ENCODE data around the gene RELN.
"Not testable (repeated sequence)": the region's sequence is repeated elsewhere in the genome, so short reads cannot be mapped to it uniquely, and the experiment has no call there.

RELN gene

GRCh38 chr7:103833401-103833800, 156.1 kb downstream of the RELN start:
- no peak for DNase-seq (ENCODE audit: low spot score)

DNA sequence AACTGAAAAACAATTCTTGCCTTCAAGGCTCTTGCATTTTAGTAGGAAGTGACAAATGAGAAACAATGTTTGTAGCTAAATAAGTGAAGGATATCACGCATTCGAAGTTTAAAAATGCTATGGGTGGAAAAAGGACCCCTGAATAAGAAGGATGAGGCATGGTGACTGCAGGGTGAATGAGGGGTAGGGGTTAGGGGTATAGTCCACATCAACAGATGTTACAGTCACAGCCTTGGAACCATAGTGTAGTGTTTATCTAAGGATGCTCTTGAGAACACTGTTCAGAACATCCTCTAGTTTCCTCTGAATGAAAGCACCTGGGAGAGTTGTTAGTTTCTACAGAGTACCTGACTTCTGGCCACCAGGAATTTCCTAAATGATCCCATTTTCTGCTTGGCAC, 157.0 kb downstream of the RELN start:
- DNase-seq (ENCODE audit: low spot score): no peak

DNA sequence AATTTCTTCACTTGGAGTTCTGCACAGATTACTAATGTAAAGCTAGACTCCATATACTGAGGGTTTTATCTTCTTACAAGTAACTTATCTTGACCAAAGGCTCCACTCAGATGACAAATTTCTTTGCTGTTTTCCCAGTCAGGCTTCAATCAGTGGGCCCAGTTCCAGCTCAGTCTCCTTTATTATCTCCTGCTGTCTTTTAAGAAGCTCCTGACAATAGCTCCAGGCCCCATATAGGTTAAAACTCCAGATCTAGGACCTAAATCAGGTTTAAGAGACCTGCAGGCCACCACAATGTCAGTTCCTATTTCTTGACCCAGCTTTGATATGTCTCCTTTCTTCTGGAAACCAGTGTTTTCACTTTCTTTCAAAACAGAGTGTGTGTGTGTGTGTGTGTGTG, 165.2 kb downstream of the RELN start:
- no peak for DNase-seq (ENCODE audit: low spot score)

GRCh38 chr7:103823084-103823483, 166.4 kb downstream of the RELN start:
- DNase-seq (ENCODE audit: low spot score): no peak

- no peak for DNase-seq (ENCODE audit: low spot score)
Measured at GRCh38 chr7:103821092-103821491, 168.4 kb downstream of the RELN start.

GRCh38 chr7:103815972-103816371, 173.5 kb downstream of the RELN start:
- not testable (repeated sequence) for DNase-seq (ENCODE audit: low spot score)

DNA sequence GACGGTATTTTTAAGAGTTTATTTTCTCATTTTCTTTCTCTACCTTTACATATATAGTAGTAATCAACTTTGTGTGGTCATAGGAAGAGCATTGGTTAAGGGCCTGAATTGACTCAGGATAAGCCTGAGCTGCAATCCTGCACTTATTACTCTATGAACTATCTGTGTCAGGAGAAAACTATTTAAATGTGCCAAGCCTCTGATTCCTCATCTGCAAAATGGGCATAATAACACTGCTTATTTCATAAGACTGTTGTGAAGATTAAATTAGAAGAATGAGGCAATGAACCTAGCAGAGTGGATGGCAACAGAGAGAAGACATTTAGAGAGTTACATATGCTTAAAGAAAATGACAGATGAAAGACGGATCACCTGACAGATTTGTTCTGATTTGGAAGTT, 175.5 kb downstream of the RELN start:
- no peak for DNase-seq (ENCODE audit: low spot score)

- DNase-seq (ENCODE audit: low spot score): peak; percentile 17
Measured at GRCh38 chr7:103811997-103812396, 177.5 kb downstream of the RELN start.

DNA sequence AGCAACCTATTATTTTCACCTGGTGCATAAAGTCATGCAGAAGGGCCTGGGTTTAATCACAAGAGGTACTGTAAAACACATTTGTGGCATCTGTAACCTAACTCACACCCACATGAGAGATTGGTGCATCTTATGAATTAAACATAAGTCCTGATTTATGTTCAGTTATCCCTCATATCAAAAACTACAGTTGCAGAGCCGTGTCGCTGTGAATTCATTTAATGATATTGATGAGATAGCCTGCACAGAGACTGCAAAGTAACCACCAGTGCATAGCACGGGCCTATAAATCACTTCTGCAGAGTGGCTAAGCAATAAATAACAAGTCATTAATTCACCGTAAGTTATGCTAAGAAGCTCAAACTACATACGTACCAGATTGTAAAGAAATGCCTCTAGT, 178.2 kb downstream of the RELN start:
- DNase-seq (ENCODE audit: low spot score): no peak

- no peak for DNase-seq (ENCODE audit: low spot score)
Measured at GRCh38 chr7:103810112-103810744, 179.2 kb downstream of the RELN start.

- DNase-seq (ENCODE audit: low spot score): no peak
Measured at GRCh38 chr7:103809229-103809994, 180.0 kb downstream of the RELN start.

DNA sequence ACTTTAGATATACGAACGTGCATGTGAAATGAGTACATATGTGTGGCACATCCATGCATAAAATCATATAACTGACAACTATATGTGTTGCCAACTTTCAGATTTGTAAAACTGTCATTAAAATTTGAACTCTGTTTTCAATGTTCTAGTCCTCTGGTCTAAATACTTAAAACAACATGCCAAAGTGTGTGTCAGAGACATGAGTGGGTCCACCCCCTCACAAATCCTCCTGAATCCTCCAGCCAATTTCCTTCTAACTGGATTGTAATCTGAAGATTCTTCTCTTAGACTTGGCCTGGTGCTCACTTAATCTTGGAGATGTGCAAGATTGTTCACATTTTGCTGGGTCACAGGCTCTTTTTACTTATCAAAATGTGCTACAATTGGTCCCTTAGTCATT, 184.1 kb downstream of the RELN start:
- DNase-seq (ENCODE audit: low spot score): no peak

DNA sequence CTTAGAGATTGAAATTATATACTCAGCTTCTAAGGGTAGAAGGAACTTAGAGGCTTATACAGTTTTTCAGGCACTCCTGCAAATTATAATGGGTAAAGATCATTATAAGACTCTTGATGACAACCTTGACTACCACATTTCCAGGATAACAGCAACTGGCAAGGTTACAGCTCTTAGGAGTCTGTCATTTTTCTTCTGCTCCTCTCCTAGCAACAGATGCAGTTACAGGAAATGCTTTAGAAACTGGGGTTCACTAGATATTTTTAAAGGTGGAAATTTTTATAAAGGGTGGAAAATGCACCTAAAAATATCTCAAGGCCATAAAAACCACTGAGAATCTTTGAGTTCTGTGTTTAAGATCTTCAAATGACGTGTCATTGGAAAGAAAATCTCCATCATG, 185.8 kb downstream of the RELN start:
- no peak for DNase-seq (ENCODE audit: low spot score)

DNA sequence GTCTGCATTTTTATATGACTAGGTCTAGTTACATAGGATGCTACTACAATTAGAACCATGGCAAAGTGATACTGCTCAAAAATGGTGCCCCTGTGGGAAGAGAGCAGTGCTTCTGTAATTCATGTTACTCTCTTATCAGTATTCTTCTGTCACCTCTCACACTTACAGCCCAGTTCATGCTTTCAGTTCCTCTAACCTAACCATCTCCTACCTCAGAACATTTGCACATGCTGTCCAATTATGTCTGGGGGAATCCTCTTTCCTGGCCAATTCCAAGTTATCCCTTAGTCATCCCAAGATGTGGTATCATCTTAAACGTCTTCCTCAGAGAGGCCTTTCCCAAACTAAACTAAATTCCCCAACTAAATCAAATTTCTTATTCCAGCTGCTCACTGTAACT, 190.2 kb downstream of the RELN start:
- DNase-seq (ENCODE audit: low spot score): no peak

DNA sequence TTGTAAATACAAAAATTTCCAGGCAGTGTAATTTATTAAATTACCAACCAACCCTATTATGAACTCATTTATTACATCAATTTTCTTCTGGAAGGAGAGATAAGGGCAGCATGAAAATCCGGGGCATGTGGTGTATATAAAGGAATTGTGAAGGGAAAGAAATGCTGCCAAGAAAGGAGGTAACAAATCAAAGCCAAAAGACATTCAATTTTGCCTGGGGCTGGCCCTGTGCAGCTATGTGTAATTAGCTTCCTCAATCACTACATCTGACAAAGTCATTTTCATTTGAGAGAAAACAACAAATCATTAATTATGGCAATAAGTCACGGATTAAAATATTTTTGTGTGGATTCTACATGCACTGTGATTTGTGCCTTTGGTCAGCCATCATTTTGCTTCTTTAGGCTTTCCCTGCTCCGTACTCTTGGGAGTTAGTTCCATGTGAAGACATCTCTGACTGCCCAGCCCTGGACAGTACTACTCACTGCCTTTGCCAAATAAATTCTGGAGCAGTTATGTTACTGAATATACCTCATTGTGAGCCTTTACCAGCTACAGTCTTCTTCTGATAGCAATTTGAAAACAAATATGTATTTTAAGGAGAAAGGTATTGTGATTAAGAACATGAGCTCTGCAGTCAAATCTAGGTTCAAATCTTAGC, 191.7 kb downstream of the RELN start:
- DNase-seq (ENCODE audit: low spot score): no peak

DNA sequence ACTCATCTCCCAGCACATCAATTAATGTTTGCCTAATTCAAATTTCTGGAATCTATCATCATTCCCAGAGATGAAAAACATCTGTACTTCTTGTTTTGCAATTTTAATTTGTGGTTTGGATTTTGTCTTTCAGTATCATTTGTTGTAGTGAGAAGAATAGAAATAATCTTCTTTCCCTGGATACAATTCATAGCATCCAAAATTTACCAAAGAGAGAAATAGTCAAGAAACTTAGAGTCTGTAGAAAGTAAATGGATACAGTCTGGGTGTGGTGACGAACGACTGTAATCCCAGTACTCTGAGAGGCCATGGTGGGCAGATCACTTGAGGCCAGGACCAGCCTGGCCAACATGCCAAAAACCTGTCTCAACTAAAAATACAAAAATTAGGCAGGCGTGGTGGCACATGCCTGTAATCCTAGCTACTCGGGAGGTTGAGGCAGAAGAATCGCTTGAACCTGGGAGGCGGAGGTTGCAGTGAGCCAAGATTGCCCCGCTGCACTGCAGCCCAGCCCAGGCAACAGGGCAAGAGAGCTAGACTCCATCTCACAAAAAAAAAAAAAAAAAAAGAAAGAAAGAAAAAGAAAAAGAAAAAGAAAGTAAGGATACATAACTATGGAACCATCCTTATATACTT, 193.0 kb downstream of the RELN start:
- no peak for DNase-seq (ENCODE audit: low spot score)

- DNase-seq (ENCODE audit: low spot score): no peak
Measured at GRCh38 chr7:103795787-103796186, 193.7 kb downstream of the RELN start.

DNA sequence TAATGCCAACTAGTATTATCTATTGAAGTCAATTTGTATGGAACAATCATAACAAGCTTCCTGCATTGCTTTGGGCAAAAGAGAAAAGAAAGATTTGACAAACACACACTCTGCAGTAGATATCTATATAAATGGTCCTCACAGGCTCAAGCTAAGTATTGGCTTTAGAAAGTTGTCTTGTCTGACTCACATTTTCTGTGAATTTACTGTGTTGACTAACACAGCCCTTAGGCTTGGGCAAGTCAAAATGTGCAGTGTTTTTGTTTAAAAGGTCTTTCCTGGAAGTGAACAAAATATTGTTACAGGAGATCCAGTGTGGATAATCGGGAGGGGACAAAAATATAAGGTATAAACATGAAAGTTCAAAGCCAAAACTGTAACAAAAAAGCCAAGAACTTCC, 194.4 kb downstream of the RELN start:
- no peak for DNase-seq (ENCODE audit: low spot score)

DNA sequence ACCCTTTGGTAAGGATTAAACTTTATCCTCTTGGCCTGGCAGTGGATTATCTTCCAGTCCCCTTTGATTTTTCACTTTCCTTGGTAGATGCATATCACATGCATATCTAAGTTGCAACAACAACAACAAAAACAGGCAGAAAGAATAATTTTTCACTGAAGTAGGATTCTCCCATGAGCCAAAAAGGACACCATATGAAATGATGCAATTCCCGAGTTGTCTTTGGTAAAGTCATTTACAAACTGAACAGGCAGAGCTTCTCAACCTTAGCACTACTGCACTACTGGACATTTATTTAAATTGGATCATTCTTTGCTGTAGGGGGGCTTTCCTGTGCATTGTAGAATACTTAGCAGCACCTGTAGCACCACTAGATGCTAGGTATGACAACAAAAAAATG, 195.0 kb downstream of the RELN start:
- no peak for DNase-seq (ENCODE audit: low spot score)

DNA sequence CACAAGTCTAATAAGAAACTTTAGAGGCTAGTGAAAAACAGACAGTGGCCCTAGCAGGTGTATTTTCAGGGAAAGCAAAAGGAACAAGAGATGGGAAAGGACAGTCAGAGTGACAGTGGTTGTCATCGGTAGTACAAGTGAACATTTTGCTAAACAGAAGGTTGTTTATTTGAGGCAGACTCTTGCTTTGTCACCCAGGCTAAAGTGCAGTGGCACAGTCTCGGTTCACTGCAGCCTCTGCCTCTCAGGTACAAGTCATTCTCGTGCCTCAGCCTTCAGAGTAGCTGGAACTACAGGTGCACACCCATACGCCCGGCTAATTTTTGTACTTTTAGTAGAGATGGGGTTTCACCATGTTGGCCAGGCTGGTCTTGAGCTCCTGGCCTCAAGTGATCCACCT, 195.8 kb downstream of the RELN start:
- DNase-seq (ENCODE audit: low spot score): no peak

GRCh38 chr7:103791894-103792293, 197.6 kb downstream of the RELN start:
- no peak for DNase-seq (ENCODE audit: low spot score)

DNA sequence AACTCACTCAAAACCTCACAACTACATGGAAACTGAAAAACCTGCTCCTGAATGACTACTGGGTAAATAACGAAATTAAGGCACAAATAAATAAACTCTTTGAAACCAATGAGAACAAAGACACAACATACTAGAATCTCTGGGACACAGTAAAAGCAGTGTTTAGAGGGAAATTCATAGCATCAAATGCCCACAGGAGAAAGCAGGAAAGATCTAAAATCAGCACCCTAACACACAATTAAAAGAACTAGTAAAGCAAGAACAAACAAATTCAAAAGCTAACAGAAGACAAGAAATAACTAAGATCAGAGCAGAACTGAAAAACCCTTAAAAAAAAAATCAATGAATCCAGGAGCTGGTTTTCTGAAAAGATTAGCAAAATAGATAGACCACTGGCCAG, 202.4 kb downstream of the RELN start:
- not testable (repeated sequence) for DNase-seq (ENCODE audit: low spot score)
